ENCODE measurements around the gene FOXL1.

Gene FOXL1

GRCh38 chr16:86584726-86585721 is 6.7 kb downstream of the FOXL1 start:
- Histone ChIP-seq H3K27ac (ENCODE audit: extremely low read depth, low read depth, low read length) (no peak overlapping the region), H3K4me1 (ENCODE audit: control insufficient read depth, insufficient read depth, low read length) (no peaks in the 10 kb centered on the region), H3K9me3 (ENCODE audit: control insufficient read depth, insufficient read depth, low read depth, low read length) (no peaks in the 10 kb centered on the region), H3K4me3 (ENCODE audit: low read depth, low read length) (no peak overlapping the region), H3K36me3 (ENCODE audit: control insufficient read depth in 2 of 2, insufficient read depth in 1 of 2, low read length in 2 of 2) (no peaks in the 10 kb centered on the region)
- CTCF ChIA-PET, result interaction anchor here (1.3 kb wide), 1 partner anchor 10 kb away, joined by 7 read pairs; no protein-coding TSS in a partner anchor
- POLR2A ChIA-PET, result no interaction called here
- TF ChIP-seq ZNF274 (IDR thresholded peaks at IDR 0.05; ENCODE audit: low read length), result no peak
- TF ChIP-seq ZNF274 (tag by site-specific recombination; IDR thresholded peaks at IDR 0.05; ENCODE audit: borderline replicate concordance), result no peak
- TF ChIP-seq ZNF19 (tag by site-specific recombination; IDR thresholded peaks at IDR 0.05; ENCODE audit: low read depth), result no peak
- no peak for TF ChIP-seq ZSCAN16 (tag by site-specific recombination; IDR thresholded peaks at IDR 0.05)
- TF ChIP-seq ZFP41 (tag by site-specific recombination; IDR thresholded peaks at IDR 0.05; ENCODE audit: borderline replicate concordance), result no peak
- no peak for TF ChIP-seq ZXDB (tag by site-specific recombination; IDR thresholded peaks at IDR 0.05)
- TF ChIP-seq ZNF621 (tag by site-specific recombination; IDR thresholded peaks at IDR 0.05), result no peak
- TF ChIP-seq ZNF433 (tag by site-specific recombination; IDR thresholded peaks at IDR 0.05; ENCODE audit: low read depth), result no peak
- TF ChIP-seq ZEB2 (tag by site-specific recombination; IDR thresholded peaks at IDR 0.05), result no peak
- no peak for TF ChIP-seq ZNF169 (tag by site-specific recombination; IDR thresholded peaks at IDR 0.05)
- no peak for TF ChIP-seq ZNF623 (tag by site-specific recombination; IDR thresholded peaks at IDR 0.05)
- no peak for TF ChIP-seq KLF7 (tag by site-specific recombination; IDR thresholded peaks at IDR 0.05; ENCODE audit: borderline replicate concordance)
- no peak for TF ChIP-seq ZNF138 (tag by site-specific recombination; IDR thresholded peaks at IDR 0.05; ENCODE audit: borderline replicate concordance)
- TF ChIP-seq ZNF114 (tag by site-specific recombination; IDR thresholded peaks at IDR 0.05), result no peak
- TF ChIP-seq KLF16 (tag by site-specific recombination; IDR thresholded peaks at IDR 0.05), result no peak

GRCh38 chr16:86585821-86586611 is 7.7 kb downstream of the FOXL1 start:
- Histone ChIP-seq H3K36me3 (ENCODE audit: control insufficient read depth in 2 of 2, insufficient read depth in 1 of 2, low read length in 2 of 2) (no peaks in the 10 kb centered on the region), H3K9me3 (ENCODE audit: control insufficient read depth, insufficient read depth, low read depth, low read length) (no peaks in the 10 kb centered on the region), H3K4me3 (ENCODE audit: low read depth, low read length) (no peak overlapping the region), H3K27ac (ENCODE audit: extremely low read depth, low read depth, low read length) (no peak overlapping the region), H3K4me1 (ENCODE audit: control insufficient read depth, insufficient read depth, low read length) (no peaks in the 10 kb centered on the region)
- POLR2A ChIA-PET, result no interaction called here
- no peak for TF ChIP-seq ZNF664 (tag by site-specific recombination; IDR thresholded peaks at IDR 0.05)
- TF ChIP-seq ZNF121 (tag by site-specific recombination; IDR thresholded peaks at IDR 0.05), result no peak
- no peak for TF ChIP-seq ZNF692 (tag by site-specific recombination; IDR thresholded peaks at IDR 0.05)
- CTCF ChIA-PET, result interaction anchor here (0.9 to 1.3 kb wide), 2 partner anchors 11 to 22 kb away, joined by 3 to 7 read pairs; no protein-coding TSS in a partner anchor

GRCh38 chr16:86587487-86587886 is 9.1 kb downstream of the FOXL1 start:
- Histone ChIP-seq H3K4me1 (ENCODE audit: control insufficient read depth, insufficient read depth, low read length) (no peaks in the 10 kb centered on the region), H3K27ac (ENCODE audit: extremely low read depth, low read depth, low read length) (no peak overlapping the region), H3K4me3 (ENCODE audit: low read depth, low read length) (no peak overlapping the region), H3K36me3 (ENCODE audit: control insufficient read depth in 2 of 2, insufficient read depth in 1 of 2, low read length in 2 of 2) (no peaks in the 10 kb centered on the region), H3K9me3 (ENCODE audit: control insufficient read depth, insufficient read depth, low read depth, low read length) (no peaks in the 10 kb centered on the region)
- CTCF ChIA-PET, result no interaction called here
- POLR2A ChIA-PET, result no interaction called here
- TF ChIP-seq KLF16 (tag by site-specific recombination; IDR thresholded peaks at IDR 0.05), result no peak
- TF ChIP-seq YY1 (tag by site-specific recombination; IDR thresholded peaks at IDR 0.05), result no peak
- TF ChIP-seq ZNF398 (tag by site-specific recombination; IDR thresholded peaks at IDR 0.05), result 0 out of 2 replicates have a peak, but pooled peaks have one; percentile 7
- 0 out of 2 replicates have a peak, but pooled peaks have one; percentile 54 for TF ChIP-seq ZNF112 (tag by site-specific recombination; IDR thresholded peaks at IDR 0.05)
- TF ChIP-seq ZNF148 (tag by site-specific recombination; IDR thresholded peaks at IDR 0.05; ENCODE audit: borderline replicate concordance), result 0 out of 2 replicates have a peak, but pooled peaks have one; percentile 19

All from HEK293 (cell line).